Naive thymus-derived CD4-positive, alpha-beta T cell (primary cell): Measurements from ENCODE around the gene EIF2B5. TPM values are rescaled to one million over a fixed set of nuclear protein-coding genes. Genes with fewer than 3 reads are reported as not detected.
"Not testable (repeated sequence)": the region's sequence is repeated elsewhere in the genome, so short reads cannot be mapped to it uniquely, and the experiment has no call there.

Source experiments
- ATAC-seq: fragments of 150-1000 bp; cut with Tn5 transposase; 2 replicates; pipeline ENCODE4 v1.10.0; 2021; ENCODE audit warnings: mild to moderate bottlenecking, moderate library complexity
- CTCF ChIA-PET: fragments of 350-600 bp; sonication (Branson Sonifier 250); formaldehyde crosslinking; loops from one replicate; lab custom pipeline; 2021; ENCODE audit warnings: antibody characterized with exemption; lab: Charles Lee
- POLR2A ChIA-PET: fragments of 350-600 bp; sonication (Branson Sonifier 250); formaldehyde crosslinking; loops from one replicate; lab custom pipeline; 2021; ENCODE audit warnings: antibody characterized with exemption, inconsistent platforms; lab: Charles Lee
- DNase-seq, 9 donors: peaks; one replicate each; pipeline versions ENCODE4 v3.0.0 to v3.0.0-alpha.2; 2020 to 2022; ENCODE audit warnings: mixed read lengths in 1 of 9
- H3K27ac ChIP-seq: one replicate; pipeline ENCODE4 v1.7.0; 2013; ENCODE audit warnings: mild to moderate bottlenecking, low read depth, low read length, moderate library complexity
- H3K27me3 ChIP-seq, 2 donors: one replicate each; pipeline ENCODE4 v1.7.0; 2013; ENCODE audit warnings: low read length in 2 of 2, mild to moderate bottlenecking in 2 of 2, moderate library complexity in 2 of 2; ENCODE audit not compliant: control insufficient read depth in 2 of 2, insufficient read depth in 2 of 2
- H3K36me3 ChIP-seq, 3 experiments: 1 replicate in 2 of 3; 2 replicates in 1 of 3; pipeline ENCODE4 v1.7.0; 2013; ENCODE audit warnings: low read length in 3 of 3, mild to moderate bottlenecking in 3 of 3, moderate library complexity in 1 of 3; ENCODE audit not compliant: insufficient read depth in 3 of 3, control insufficient read depth in 2 of 3
- H3K4me1 ChIP-seq, 2 donors: one replicate each; pipeline ENCODE4 v1.7.0; 2013; ENCODE audit warnings: low read length in 2 of 2, mild to moderate bottlenecking in 2 of 2, moderate library complexity in 1 of 2; ENCODE audit not compliant: control insufficient read depth in 2 of 2, insufficient read depth in 2 of 2
- H3K4me3 ChIP-seq: 2 replicates; pipeline ENCODE4 v1.7.0; 2013; ENCODE audit warnings: mild to moderate bottlenecking, low read length
- H3K9me3 ChIP-seq, 3 experiments: 1 replicate in 2 of 3; 2 replicates in 1 of 3; pipeline ENCODE4 v1.7.0; 2013; ENCODE audit warnings: low read length in 3 of 3; ENCODE audit not compliant: control insufficient read depth in 2 of 3
- H3K27ac Mint-ChIP-seq, 9 donors: one replicate each; pipeline ENCODE4 v1.8.0; 2020 to 2022; ENCODE audit warnings: mixed read lengths in 9 of 9, mild to moderate bottlenecking in 8 of 9, moderate library complexity in 5 of 9, inconsistent platforms in 2 of 9
- H3K27me3 Mint-ChIP-seq, 5 donors: one replicate each; pipeline ENCODE4 v1.8.0; 2021 to 2022; ENCODE audit warnings: mixed read lengths in 5 of 5, mild to moderate bottlenecking in 1 of 5
- H3K36me3 Mint-ChIP-seq, 5 donors: one replicate each; pipeline ENCODE4 v1.8.0; 2020 to 2022; ENCODE audit warnings: mixed read lengths in 5 of 5, mild to moderate bottlenecking in 3 of 5, inconsistent platforms in 1 of 5
- H3K4me1 Mint-ChIP-seq, 7 donors: one replicate each; pipeline ENCODE4 v1.8.0; 2020 to 2022; ENCODE audit warnings: mixed read lengths in 7 of 7, mild to moderate bottlenecking in 3 of 7, inconsistent platforms in 1 of 7
- H3K4me3 Mint-ChIP-seq, 10 donors: one replicate each; pipeline ENCODE4 v1.8.0; 2020 to 2022; ENCODE audit warnings: mild to moderate bottlenecking in 10 of 10, mixed read lengths in 10 of 10, moderate library complexity in 6 of 10, inconsistent platforms in 2 of 10
- H3K9me3 Mint-ChIP-seq, 11 donors: one replicate each; pipeline ENCODE4 v1.8.0; 2020 to 2022; ENCODE audit warnings: mixed read lengths in 11 of 11, mild to moderate bottlenecking in 4 of 11, inconsistent platforms in 1 of 11, moderate library complexity in 1 of 11
- intact Hi-C, 2 donors: fragments of 100-400 bp; cut with micrococcal nuclease; formaldehyde crosslinking; loops; one replicate each; pipeline ENCODE4 v1.15.1; 2023
- polyA plus RNA-seq, 2 donors: library from polyadenylated mRNA; unstranded; fragments of 300-500 nt; fragmentation: Illumina TruSeq; gene quantifications; one replicate each; pipeline ENCODE4 v1.2.3, GENCODE V29; 2021
- total RNA-seq, 6 experiments: library from RNA in 5 of 6; stranded (reverse) in 5 of 6; gene quantifications; 1 replicate in 5 of 6; 2 replicates in 1 of 6; pipeline ENCODE4 v1.2.3 and lab custom pipeline; 2021 to 2026

The EIF2B5 gene
- total and polyA plus RNA-seq, 7 experiments from 2014 or later: 47.2 to 87.2 (median 67.7) TPM

DNA sequence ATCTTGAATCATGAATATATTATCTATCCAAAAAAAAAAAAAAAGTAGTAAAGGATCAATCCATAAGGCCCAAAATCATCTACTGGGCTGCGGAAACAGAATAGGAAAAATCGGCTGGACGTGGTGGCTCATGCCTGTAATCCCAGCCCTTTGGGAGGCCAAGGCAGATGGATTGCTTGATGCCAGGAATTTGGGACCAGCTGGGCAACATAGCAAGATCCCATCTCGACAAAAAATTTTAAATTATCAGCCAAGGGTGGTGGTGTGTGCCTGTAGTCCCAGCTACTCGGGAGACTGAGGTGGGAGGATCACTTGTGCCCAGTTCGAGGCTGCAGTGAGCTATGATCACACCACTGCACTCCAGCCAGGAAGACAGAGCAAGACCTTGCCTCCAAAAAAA lies 14.0 kb downstream of the EIF2B5 start:
- intact Hi-C loops: no loop called here
- ChIA-PET POLR2A (interaction anchor here (1.0 kb wide), 1 partner anchor 14 kb away, joined by 5 read pairs; the partner anchor contains the start of gene EIF2B5), CTCF (no interaction called here)
- peaks cover 0 to 20% (median under 1%) of the 10 kb centered on the region in 3 experiments for H3K36me3 ChIP-seq
- ATAC-seq (no peak), DNase-seq (no peak)
- Mint-ChIP-seq H3K9me3 (no peaks in the 10 kb centered on the region), H3K4me3 (no peak overlapping the region), H3K27me3 (no peaks in the 10 kb centered on the region), H3K4me1 (peaks cover 0 to 4% (median 0%) of the 10 kb centered on the region in 7 donors), H3K27ac (no peak overlapping the region), H3K36me3 (peaks cover 0 to 6% (median 0%) of the 10 kb centered on the region in 5 donors)
- H3K9me3 ChIP-seq: no peaks in the 10 kb centered on the region
- H3K27ac ChIP-seq: no peak overlapping the region
- H3K27me3 ChIP-seq: no peaks in the 10 kb centered on the region
- H3K4me1 ChIP-seq: no peaks in the 10 kb centered on the region
- no peak overlapping the region for H3K4me3 ChIP-seq

DNA sequence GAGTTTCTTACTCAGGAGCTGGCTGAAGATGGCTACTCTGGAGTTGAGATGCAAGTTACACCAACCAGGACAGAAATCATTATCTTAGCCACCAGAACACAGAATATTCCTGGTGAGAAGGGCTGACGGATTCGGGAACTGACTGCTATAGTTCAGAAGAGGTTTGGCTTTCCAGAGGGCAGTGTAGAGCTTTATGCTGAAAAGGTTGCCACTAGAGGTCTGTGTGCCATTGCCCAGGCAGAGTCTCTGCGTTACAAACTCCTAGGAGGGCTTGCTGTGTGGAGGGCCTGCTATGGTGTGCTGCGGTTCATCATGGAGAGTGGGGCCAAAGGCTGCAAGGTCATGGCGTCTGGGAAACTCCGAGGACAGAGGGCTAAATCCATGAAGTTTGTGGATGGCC lies 14.6 kb downstream of the EIF2B5 start:
- peaks cover 0 to 14% (median 0%) of the 10 kb centered on the region in 3 experiments for H3K36me3 ChIP-seq
- CTCF ChIA-PET, H3K9me3 ChIP-seq, H3K4me1 ChIP-seq, H3K36me3 Mint-ChIP-seq, H3K27ac ChIP-seq, POLR2A ChIA-PET, DNase-seq, H3K4me3 Mint-ChIP-seq, H3K27me3 Mint-ChIP-seq, H3K4me1 Mint-ChIP-seq, intact Hi-C loops, H3K9me3 Mint-ChIP-seq, H3K27ac Mint-ChIP-seq, H3K4me3 ChIP-seq, ATAC-seq, H3K27me3 ChIP-seq: not testable (repeated sequence)

DNA sequence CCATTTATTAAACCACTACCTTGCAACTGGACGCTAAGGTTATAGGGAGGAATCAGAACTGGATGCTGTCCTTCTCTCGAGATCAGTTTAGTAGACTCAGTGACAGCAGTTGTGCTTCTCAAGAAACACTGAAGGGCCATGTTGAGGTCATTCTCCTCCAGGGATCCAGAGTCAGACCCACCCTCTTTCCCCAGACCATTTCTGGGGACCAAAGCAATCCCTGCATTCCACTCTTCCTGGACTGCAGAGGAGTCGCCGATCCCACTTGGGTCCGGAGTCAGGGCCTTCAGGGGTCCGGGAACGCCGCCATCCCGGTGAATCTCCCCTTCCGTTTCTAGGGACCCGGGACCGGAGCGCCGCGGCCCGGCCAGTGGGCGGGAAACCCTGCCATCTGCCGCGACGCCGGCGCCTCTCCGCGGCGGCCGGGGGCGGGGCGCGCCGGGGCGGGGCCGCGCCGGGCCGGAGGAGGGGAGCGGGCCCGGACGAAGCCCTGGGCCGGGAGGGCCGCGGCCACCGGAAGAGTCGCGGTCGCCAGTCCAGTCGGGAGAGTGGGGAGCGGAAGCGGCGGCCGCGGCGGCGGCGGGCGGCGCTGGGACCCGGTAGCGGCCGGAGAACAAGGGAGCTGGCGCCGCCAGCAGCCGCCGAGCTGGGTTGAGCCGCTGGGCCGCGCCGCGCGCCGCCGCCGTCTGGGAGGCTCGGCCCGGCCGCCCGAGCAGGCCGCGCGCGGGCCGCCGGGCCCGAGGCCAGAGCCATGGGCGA lies 19.9 kb downstream of the EIF2B5 start, which contains the start of gene DVL3:
Gene DVL3, plus strand, starts transcription at position 493 of the 759 bp plus-strand sequence. Its CDS starts 259 bp downstream, at position 752.
- POLR2A ChIA-PET: interaction anchor here (1.2 to 2.1 kb wide), 3 partner anchors 14 to 20 kb away, joined by 4 to 13 read pairs (median 12); partner anchors contain the start of gene EIF2B5
- Histone ChIP-seq H3K27ac (peak within 1 kb of the TSS; percentile 60), H3K9me3 (no peaks in the 10 kb centered on the region), H3K36me3 (no peaks in the 10 kb centered on the region), H3K4me3 (peak within 1 kb of the TSS; percentile 84), H3K4me1 (peaks cover 10 to 13% of the 10 kb centered on the region in 2 donors), H3K27me3 (no peaks in the 10 kb centered on the region)
- Mint-ChIP-seq H3K4me1 (peaks cover 14 to 39% (median 28%) of the 10 kb centered on the region in 7 donors), H3K36me3 (peaks cover 0 to 3% (median 0%) of the 10 kb centered on the region in 5 donors), H3K27ac (peak within 1 kb of the TSS; percentile 81 to 91 (median 87)), H3K4me3 (peak within 1 kb of the TSS; percentile 94 to 100 (median 96)), H3K9me3 (no peaks in the 10 kb centered on the region), H3K27me3 (no peaks in the 10 kb centered on the region)
- intact Hi-C loops: loop anchor here (1.0 to 2.0 kb wide), 5 partner anchors 10 to 94 kb away; partner anchors contain the start of genes AP2M1 (in 2 of the 2), EIF2B5 (in 2 of the 2), ALG3 (in 1 of the 2) and EEF1AKMT4 (in 1 of the 2)
- ATAC-seq (peak; percentile 82), DNase-seq (peak in 7 of 9 donors; percentile 31 to 75 (median 39))
- CTCF ChIA-PET: interaction anchor here (1.1 kb wide), 1 partner anchor 19 kb away, joined by 3 read pairs; no protein-coding TSS in a partner anchor

DNA sequence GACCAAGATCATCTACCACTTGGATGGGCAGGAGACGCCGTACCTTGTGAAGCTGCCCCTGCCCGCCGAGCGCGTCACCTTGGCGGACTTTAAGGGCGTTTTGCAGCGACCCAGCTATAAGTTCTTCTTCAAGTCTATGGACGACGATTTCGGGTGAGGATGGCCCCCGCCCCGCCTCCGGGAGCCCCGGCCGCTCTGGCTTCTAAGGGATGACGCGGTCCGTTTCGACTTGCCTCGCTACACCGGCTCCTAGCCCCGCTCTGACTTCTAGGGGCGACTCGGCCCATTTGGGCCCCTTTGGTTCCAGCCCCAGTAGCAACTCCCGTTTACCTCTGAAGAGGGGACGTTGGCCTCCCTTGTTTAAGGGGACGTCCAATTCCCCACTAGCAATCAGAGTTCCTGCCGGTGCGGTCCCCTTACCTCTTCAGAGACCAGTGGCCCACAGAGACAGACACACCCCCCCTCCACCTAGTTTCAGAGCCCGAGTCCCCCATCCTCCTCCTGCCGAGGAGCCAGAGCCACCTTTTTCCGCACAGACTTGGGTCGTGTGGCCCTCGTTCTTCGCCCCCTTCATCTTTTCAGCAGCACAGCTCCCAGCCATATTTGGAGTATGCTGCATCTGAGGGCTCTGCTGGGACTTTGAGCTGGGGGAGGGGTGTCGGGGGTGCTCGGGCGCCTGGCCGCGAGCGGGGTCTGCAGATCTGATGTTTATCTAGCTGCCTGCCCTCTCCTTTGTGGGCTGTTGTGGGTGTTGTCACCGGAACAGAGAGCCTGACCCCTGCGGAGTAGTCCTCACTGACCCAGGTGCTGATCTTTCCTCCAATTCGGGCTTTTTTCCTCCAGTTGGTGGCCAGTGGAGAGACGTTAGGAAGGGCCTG lies 20.7 kb downstream of the EIF2B5 start:
- H3K4me1 ChIP-seq: peaks cover 10 to 13% of the 10 kb centered on the region in 2 donors
- H3K36me3 ChIP-seq: no peaks in the 10 kb centered on the region
- intact Hi-C loops: loop anchor here (1.0 to 2.0 kb wide), 5 partner anchors 11 to 93 kb away; partner anchors contain the start of genes AP2M1 (in 2 of the 2), EIF2B5 (in 2 of the 2), ALG3 (in 1 of the 2) and EEF1AKMT4 (in 1 of the 2)
- H3K27ac ChIP-seq: peak overlapping the region; percentile 60
- ATAC-seq: peak; percentile 69
- CTCF ChIA-PET: interaction anchor here (1.1 kb wide), 1 partner anchor 18 kb away, joined by 3 read pairs; no protein-coding TSS in a partner anchor
- Mint-ChIP-seq H3K36me3 (peaks cover 0 to 3% (median 0%) of the 10 kb centered on the region in 5 donors), H3K27me3 (no peaks in the 10 kb centered on the region), H3K4me1 (peaks cover 22 to 43% (median 34%) of the 10 kb centered on the region in 7 donors), H3K27ac (peak overlapping the region; percentile 81 to 91 (median 87)), H3K4me3 (peak overlapping the region; percentile 94 to 100 (median 96)), H3K9me3 (no peaks in the 10 kb centered on the region)
- H3K4me3 ChIP-seq: peak overlapping the region; percentile 84
- H3K9me3 ChIP-seq: no peaks in the 10 kb centered on the region
- no peaks in the 10 kb centered on the region for H3K27me3 ChIP-seq
- POLR2A ChIA-PET: interaction anchor here (0.7 to 2.1 kb wide), 4 partner anchors 13 to 156 kb away, joined by 3 to 13 read pairs (median 8); partner anchors contain the start of gene EIF2B5
- DNase-seq: peak in 7 of 9 donors; percentile 23 to 57 (median 34)

DNA sequence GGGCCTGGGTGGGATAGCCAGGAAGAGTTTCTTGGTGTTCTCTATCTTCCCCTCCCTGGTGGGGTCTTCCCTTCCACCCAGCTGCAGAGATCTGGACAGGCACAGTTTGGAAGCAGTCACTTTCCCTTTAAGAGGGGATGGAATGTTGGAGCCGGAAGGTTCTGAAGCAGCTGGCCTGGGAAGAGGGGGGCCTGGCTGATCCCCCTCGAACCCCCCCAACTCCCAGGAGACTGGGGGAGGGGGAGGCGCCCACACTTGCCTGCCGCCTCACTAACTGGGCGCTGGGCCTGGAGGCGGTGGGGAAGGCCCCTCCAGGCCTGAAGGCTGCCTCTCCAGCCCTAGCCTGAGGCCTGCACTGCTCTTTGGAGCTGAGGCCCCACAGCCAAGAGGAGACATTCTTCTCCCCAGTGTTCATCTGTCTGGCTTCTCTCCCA lies 21.4 kb downstream of the EIF2B5 start:
- Histone ChIP-seq H3K9me3 (no peaks in the 10 kb centered on the region), H3K27ac (peak overlapping the region; percentile 37), H3K4me3 (peak overlapping the region; percentile 84), H3K4me1 (peaks cover 10 to 13% of the 10 kb centered on the region in 2 donors), H3K27me3 (no peaks in the 10 kb centered on the region), H3K36me3 (no peaks in the 10 kb centered on the region)
- Mint-ChIP-seq H3K27ac (peak overlapping the region; percentile 27 to 91 (median 85)), H3K36me3 (peaks cover 0 to 3% (median 0%) of the 10 kb centered on the region in 5 donors), H3K9me3 (no peaks in the 10 kb centered on the region), H3K4me1 (peaks cover 29 to 46% (median 37%) of the 10 kb centered on the region in 7 donors), H3K27me3 (no peaks in the 10 kb centered on the region), H3K4me3 (peak overlapping the region; percentile 94 to 100 (median 96))
- intact Hi-C loops: no loop called here
- POLR2A ChIA-PET: interaction anchor here (0.7 to 2.1 kb wide), 4 partner anchors 12 to 155 kb away, joined by 3 to 13 read pairs (median 8); partner anchors contain the start of gene EIF2B5
- CTCF ChIA-PET: no interaction called here
- ATAC-seq (no peak), DNase-seq (no peak)
